Erythroblast (primary cell): Measurements from ENCODE around the gene FAM149A.

Source experiments
- GATA1 ChIP-seq: IDR thresholded peaks from 2 replicates; pipeline ENCODE4 v1.6.1; 2011; ENCODE audit warnings: low read depth, mild to moderate bottlenecking, control low read depth, low read length, moderate library complexity
- POLR2A ChIP-seq: IDR thresholded peaks from 2 replicates; pipeline ENCODE4 v1.6.1; 2011; ENCODE audit warnings: mild to moderate bottlenecking, low read length

GRCh38 chr4:186221624-186222023 lies 117.1 kb downstream of the FAM149A start:
- TF ChIP-seq POLR2A (no peak), GATA1 (no peak)
